Ovary (tissue), 9 donors: ENCODE measurements around the gene MIB1. TPM values are rescaled to one million over a fixed set of nuclear protein-coding genes. Genes with fewer than 3 reads are reported as not detected.
A peak's percentile ranks its signal among the peaks of the same experiment; 100 is the strongest.
"Not testable (repeated sequence)": the region's sequence is repeated elsewhere in the genome, so short reads cannot be mapped to it uniquely, and the experiment has no call there.

Experiments
- DNase-seq, 5 donors: peaks; one replicate each; pipeline ENCODE4 v3.0.0-alpha.2; 2019 to 2020
- H3K27ac ChIP-seq, 2 donors: fragments of 200-600 bp; one replicate each; pipeline versions ENCODE4 v1.5.1 to v1.8.0; 2019 to 2022
- H3K27me3 ChIP-seq: fragments of 200-600 bp; one replicate; pipeline ENCODE4 v1.8.0; 2022
- H3K36me3 ChIP-seq: fragments of 200-600 bp; sonication (generic); one replicate; pipeline ENCODE4 v1.5.1; 2019
- H3K4me1 ChIP-seq: one replicate; pipeline ENCODE4 v1.8.1; 2013; ENCODE audit warnings: mild to moderate bottlenecking, moderate library complexity; ENCODE audit not compliant: insufficient read depth
- H3K4me3 ChIP-seq: fragments of 200-600 bp; sonication (generic); one replicate; pipeline ENCODE4 v1.5.1; 2017
- H3K9me3 ChIP-seq, 2 donors: fragments of 200-600 bp in 1 of 2; sonication (generic) in 1 of 2; one replicate each; pipeline versions ENCODE4 v1.5.1 to v1.8.1; 2013 to 2019; ENCODE audit warnings: mild to moderate bottlenecking in 1 of 2, moderate library complexity in 1 of 2
- EP300 ChIP-seq: sonication (generic); formaldehyde crosslinking; IDR thresholded peaks from one replicate; pipeline ENCODE4 v1.6.1; 2017; ENCODE audit warnings: antibody characterized with exemption
- POLR2A ChIP-seq: fragments of 450-650 bp; IDR thresholded peaks from one replicate; pipeline ENCODE4 v1.6.1; 2017; ENCODE audit warnings: antibody characterized with exemption, mild to moderate bottlenecking, moderate library complexity
- WGBS, 3 donors: extraction: QIAGEN DNeasy Blood & Tissue Kit in 1 of 3; methylation state at CpG; one replicate each; pipeline versions ENCODE4 v1.1.5 to v1.1.7; 2013 to 2017; 5-methylcytosine and 5-hydroxymethylcytosine counted together
- intact Hi-C, 4 donors: fragments of 100-400 bp; cut with DNase I; formaldehyde crosslinking; loops; one replicate each; pipeline versions ENCODE4 v1.11.0 to v1.15.1; 2022 to 2023
- polyA plus RNA-seq, 2 donors: library from polyadenylated mRNA; stranded (reverse); fragments of 200-250 nt in 1 of 2; fragments of 350-450 nt in 1 of 2; fragmentation: Illumina TruSeq in 1 of 2; extraction: RNeasy Lipid Tissue Mini Kit (QIAGEN cat#74804) in 1 of 2; gene quantifications; one replicate each; pipeline ENCODE4 v1.2.3, GENCODE V29; 2013 to 2014
- total RNA-seq, 7 donors: library from RNA; depleted of rRNA in 2 of 7; stranded (reverse); fragments of >200 nt in 2 of 7; fragmentation: NEBNext Ultra II Directional in 3 of 7; extraction: Animal tissue kit (Norgen Biotek cat#: 25700) in 3 of 7; gene quantifications; one replicate each; pipeline versions ENCODE4 v1.1.0 to v1.2.4, GENCODE V29; 2016 to 2023
- TF ChIP-seq, protein P1 (sequence below), 3 donors: fragments of 450-650 bp in 2 of 3; fragments of 200-600 bp in 1 of 3; IDR thresholded peaks; one replicate each; pipeline versions ENCODE4 v1.5.1 to v1.8.0; 2016 to 2022; ENCODE audit warnings: antibody characterized with exemption in 3 of 3, mild to moderate bottlenecking in 1 of 3
- donor health status: DM: no; HTN: no; CAD: no; lungs with moderate emphysema.
- donor health status: DM: no; HTN: no; CAD: no.
- donor health status: Bipolar disorder and iron deficiency.
- donor health status: DM: yes; HTN: yes; CAD: no.
- donor health status: DM: no; HTN: no; CAD: no.
- donor health status: DM: yes; HTN: yes; CAD: no.

MIB1 gene
- total and polyA plus RNA-seq, 9 donors, result 10.3 to 54.8 (median 41.3) TPM

DNA sequence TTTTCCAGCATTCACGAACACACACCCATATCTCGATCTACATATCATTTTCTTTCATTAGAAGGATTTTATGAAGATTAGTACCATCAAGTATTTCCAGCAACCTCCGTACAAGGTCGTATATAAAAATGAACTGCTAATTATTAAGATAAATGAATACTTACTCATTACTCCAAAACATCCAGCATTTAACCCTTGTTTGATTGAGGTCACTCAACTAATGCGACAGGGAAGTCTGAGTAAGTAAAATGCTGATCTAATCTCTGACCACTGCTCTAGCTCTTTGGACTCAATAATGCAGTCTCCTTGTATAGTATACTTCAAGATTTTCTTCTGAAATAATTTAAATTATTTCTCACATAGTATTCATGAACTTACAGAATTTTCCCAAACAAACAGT is 38.0 kb upstream of the MIB1 start:
- TF ChIP-seq EP300, result no peak
- DNase-seq, result no peak
- WGBS, 3 donors, result 84 to 87% (median 85%) methylated on average over 5 of the region's 5 CpGs
- Histone ChIP-seq H3K27me3 (no peaks in the 10 kb centered on the region), H3K4me1 (peaks cover 2% of the 10 kb centered on the region), H3K27ac (no peak overlapping the region), H3K4me3 (no peak overlapping the region), H3K36me3 (no peaks in the 10 kb centered on the region), H3K9me3 (no peaks in the 10 kb centered on the region)
- intact Hi-C loops, result no loop called here

DNA sequence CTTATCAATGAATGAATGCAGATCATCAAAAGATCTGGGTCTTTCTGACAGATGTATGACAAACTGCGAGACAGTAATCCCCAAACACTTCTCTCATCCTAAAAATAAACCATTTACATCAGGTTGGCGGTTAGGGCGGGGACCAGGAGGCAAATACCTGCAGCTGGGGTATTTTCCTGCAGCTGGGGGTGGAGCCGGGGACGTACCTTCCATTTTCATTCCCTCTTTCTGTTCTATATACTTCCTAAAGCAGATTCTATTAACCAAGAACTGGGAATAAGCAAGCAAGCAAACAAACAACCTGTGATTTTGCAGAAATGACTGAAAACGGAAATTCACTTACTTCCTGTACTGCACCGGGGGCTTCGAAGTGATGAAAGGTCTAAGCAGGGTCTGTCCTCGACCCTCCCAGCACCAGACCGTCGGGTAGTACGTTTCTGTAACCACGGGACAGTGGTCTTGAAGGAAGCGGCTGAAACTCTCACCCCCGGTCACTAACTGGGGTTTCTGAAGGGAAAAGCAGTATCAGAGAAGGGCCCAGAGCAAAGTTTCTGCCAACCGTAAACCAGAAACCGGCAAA is 37.3 kb upstream of the MIB1 start:
- no peak for TF ChIP-seq EP300
- TF ChIP-seq, protein P1, sequence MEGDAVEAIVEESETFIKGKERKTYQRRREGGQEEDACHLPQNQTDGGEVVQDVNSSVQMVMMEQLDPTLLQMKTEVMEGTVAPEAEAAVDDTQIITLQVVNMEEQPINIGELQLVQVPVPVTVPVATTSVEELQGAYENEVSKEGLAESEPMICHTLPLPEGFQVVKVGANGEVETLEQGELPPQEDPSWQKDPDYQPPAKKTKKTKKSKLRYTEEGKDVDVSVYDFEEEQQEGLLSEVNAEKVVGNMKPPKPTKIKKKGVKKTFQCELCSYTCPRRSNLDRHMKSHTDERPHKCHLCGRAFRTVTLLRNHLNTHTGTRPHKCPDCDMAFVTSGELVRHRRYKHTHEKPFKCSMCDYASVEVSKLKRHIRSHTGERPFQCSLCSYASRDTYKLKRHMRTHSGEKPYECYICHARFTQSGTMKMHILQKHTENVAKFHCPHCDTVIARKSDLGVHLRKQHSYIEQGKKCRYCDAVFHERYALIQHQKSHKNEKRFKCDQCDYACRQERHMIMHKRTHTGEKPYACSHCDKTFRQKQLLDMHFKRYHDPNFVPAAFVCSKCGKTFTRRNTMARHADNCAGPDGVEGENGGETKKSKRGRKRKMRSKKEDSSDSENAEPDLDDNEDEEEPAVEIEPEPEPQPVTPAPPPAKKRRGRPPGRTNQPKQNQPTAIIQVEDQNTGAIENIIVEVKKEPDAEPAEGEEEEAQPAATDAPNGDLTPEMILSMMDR (IDR thresholded peaks at IDR 0.05), result no peak
- no peak for TF ChIP-seq POLR2A
- no peaks in the 10 kb centered on the region for H3K27me3 ChIP-seq
- peak overlapping the region; percentile 51 for H3K4me3 ChIP-seq
- intact Hi-C loops, result no loop called here
- WGBS, 3 donors, result 13 to 14% (median 13%) methylated on average over 17 of the region's 17 CpGs
- H3K9me3 ChIP-seq, result no peaks in the 10 kb centered on the region
- no peak for DNase-seq
- no peak overlapping the region for H3K27ac ChIP-seq
- peaks cover 2% of the 10 kb centered on the region for H3K4me1 ChIP-seq
- H3K36me3 ChIP-seq, result no peaks in the 10 kb centered on the region

DNA sequence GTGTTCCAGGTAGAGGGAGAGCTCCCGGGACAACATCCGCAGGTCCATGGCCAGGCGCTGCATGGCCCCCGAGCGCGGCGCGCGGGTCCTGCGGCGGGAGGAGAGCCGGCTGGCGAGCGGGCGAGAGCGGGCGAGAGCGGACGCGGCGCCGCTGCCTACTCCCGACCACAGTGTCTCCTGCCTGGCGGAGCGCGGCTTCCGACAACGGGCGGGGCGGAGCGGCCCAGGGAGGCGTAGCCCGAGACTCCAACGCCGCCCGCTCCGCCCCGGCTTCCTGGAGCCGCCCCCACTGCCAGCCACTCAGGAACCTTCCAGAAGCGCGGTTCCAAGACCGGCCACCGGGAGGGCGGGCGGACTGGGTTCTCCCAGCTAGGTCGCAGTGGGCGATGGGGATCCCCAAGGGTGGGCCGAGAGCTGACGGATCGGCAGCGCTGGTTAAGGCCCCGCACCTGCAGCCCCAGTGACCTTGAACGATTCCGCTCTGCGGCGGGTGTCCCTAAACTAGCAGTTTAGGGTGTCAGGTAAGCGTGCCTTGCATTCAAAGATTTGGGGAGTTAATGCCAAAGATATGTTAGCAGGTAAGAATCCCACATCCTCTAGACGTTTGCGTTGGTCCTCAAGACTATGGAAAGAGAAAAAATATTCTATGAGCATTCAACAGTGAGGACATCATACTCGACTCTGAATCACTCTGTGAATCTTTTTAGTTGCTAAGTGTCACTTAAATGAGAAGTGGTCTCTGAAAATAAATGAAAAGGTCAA is 35.8 kb upstream of the MIB1 start, which contains the start of gene ABHD3:
Gene ABHD3 (minus strand): TSS at position 172 of the 762 bp plus-strand sequence. CDS start 109 bp downstream, at position 63.
- Histone ChIP-seq H3K9me3 (no peaks in the 10 kb centered on the region), H3K27me3 (no peaks in the 10 kb centered on the region), H3K27ac (peak within 1 kb of the TSS; percentile 64 to 80), H3K4me1 (peaks cover 2% of the 10 kb centered on the region), H3K36me3 (no peaks in the 10 kb centered on the region), H3K4me3 (peak within 1 kb of the TSS; percentile 51)
- DNase-seq, result peak; percentile 90 to 94 (median 91)
- intact Hi-C loops, result no loop called here
- WGBS, 3 donors, result 1% methylated on average over 38 to 60 of the region's 60 CpGs
- TF ChIP-seq, protein P1 (IDR thresholded peaks at IDR 0.05), result peak; percentile 45 to 80 (median 70)
- TF ChIP-seq POLR2A (peak; percentile 75), EP300 (no peak)

DNA sequence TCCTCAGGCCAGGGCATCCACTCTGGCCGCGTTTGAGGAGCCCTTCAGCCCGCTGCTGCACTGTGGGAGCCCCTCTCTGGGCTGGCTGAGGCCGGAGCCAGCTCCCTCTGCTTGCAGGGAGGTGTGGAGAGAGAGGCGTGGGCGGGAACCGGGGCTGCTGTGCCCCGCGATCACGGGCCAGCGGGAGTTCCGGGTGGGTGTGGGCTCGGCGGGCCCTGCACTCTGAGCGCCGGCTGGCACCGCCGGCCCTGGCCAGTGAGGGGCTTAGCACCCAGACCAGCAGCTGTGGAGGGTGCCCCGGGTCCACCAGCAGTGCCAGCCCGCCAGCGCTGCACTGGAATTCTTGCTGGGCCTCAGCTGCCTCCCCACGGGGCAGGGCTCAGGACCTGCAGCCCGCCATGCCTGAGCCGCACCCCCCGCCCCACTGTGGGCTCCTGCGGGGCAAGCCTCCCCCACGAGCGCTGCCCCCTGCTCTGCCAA is 34.2 kb upstream of the MIB1 start:
- H3K27me3 ChIP-seq, result no peaks in the 10 kb centered on the region
- TF ChIP-seq POLR2A, result no peak
- TF ChIP-seq, protein P1 (IDR thresholded peaks at IDR 0.05), result no peak
- TF ChIP-seq EP300, result no peak
- no peak overlapping the region for H3K27ac ChIP-seq
- no peaks in the 10 kb centered on the region for H3K9me3 ChIP-seq
- WGBS, 3 donors, result 95 to 98% (median 97%) methylated on average over 20 to 28 of the region's 28 CpGs
- H3K4me1 ChIP-seq, result peaks cover 2% of the 10 kb centered on the region
- no peak overlapping the region for H3K4me3 ChIP-seq
- H3K36me3 ChIP-seq, result no peaks in the 10 kb centered on the region
- intact Hi-C loops, result no loop called here
- peak in 2 of 5 donors; percentile 24 to 25 for DNase-seq

DNA sequence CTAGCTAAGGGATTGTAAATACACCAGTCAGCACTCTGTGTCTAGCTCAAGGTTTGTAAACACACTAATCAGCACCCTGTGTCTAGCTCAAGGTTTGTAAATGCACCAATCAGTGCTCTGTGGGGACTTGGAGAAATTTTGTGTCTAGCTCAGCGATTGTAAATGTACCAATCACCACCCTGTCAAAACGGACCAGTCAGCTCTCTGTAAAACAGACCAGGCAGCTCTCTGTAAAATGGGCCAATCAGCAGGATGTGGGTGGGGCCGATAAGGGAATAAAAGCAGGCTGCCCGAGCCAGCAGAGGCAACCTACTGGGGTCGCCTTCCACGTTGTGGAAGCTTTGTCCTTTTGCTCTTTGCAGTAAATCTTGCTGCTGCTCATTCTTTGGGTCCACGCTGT is 33.5 kb upstream of the MIB1 start:
- H3K27me3 ChIP-seq, H3K9me3 ChIP-seq, DNase-seq, H3K27ac ChIP-seq, H3K36me3 ChIP-seq, H3K4me3 ChIP-seq, H3K4me1 ChIP-seq, intact Hi-C loops: not testable (repeated sequence)
- 75 to 76% (median 76%) methylated on average over 7 of the region's 7 CpGs for WGBS, 3 donors
